HG03039 (cell line): Measurements from ENCODE around the gene C10orf90.

ENCODE experiments used
- ATAC-seq: cut with Tn5 transposase; IDR thresholded peaks from one replicate; pipeline ENCODE4 v1.9.1; 2021; ENCODE audit warnings: mild to moderate bottlenecking, moderate library complexity; ENCODE audit not compliant: unreplicated experiment

C10orf90 gene

DNA sequence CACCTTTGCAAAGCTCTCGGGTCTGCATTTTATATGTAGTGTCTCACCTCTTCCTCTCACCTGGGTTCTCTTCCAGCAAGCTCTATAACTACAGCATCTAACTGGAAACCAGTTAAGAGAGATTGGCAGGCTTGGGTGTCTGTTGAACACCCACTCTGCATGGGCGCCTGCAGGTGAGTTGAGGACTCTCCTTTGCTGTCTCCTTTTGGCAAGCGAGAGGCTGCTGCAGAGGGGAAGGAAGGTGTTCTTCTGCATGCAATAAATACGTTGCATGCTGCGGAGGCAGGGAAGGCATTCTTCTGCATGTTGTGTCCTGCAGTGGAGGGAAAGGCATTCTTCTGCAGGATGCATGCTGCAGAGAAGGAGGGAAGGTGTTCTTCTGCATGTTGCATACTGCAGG lies 200.8 kb downstream of the C10orf90 start:
- no peak for ATAC-seq

DNA sequence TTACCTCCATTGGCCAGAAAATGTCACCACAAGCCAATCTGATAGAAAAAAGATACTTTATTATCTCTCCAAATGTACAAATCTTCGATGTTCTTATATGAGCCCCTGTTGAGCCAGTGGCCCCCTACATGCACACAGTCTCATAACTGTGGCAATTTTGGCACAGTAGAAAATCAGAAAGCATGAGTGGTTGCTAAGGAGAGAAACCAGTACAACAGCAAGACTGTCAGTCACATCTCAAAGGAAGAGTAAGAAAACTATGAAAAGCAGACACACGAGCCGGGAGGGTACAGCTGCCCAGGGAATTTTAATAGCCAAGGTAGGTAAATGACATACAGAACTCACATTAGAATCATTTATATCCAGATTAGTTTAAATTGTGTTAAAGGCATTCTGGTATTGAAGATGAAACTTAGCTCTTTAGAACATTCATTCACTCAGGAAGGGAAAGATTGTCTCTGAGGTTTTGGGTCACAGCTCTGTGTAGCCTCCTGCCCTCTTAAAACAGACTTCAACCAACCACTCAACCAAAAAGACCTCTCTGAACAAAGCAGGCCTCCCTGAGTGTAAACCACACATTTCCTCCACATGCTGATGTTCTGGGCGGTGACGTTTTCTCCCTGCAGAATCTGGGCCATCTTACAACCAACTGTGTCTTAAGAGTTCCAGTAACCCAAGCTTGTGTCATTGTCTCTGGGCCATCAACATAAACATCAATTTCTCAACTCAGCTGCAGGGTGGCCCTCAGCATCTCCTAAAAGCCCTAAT lies 201.4 kb downstream of the C10orf90 start:
- no peak for ATAC-seq

DNA sequence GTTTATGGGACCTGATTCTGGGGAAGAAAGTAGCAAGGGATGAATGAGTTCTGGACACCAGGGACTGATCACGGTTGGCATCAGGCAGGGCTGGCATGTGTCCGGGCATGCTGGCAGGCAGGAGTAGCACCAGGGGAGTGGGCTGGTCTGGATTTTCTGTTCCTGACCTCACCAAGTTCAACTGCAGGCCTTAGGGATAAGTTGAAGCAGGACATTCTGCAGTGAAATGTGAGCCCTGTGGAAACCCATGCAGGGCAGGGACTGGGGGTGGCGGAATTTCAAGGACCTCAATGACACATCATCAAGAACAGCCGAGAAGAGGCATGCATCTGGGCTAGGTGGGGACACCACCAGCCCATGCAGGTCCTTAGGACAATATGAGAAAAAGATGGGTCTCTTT lies 202.0 kb downstream of the C10orf90 start:
- ATAC-seq: no peak

DNA sequence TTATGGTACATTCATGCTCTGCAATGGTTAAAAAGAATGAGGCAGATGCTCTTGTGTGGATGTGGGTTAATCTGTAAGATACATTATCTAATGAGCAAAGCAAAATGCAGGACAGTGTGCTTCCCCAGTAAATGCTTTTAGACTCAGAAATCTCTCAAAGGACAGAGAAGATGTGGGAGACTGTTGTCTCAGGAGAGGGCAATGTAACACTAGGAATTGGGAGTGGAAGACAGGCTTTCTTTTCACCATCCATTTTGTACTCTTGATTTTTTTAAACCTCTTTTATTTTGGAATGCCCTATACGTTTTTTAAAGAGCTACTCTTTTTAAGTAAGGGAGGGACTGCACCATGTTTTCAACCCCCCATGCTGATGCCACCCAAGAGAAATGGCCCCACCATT lies 204.7 kb downstream of the C10orf90 start:
- no peak for ATAC-seq

DNA sequence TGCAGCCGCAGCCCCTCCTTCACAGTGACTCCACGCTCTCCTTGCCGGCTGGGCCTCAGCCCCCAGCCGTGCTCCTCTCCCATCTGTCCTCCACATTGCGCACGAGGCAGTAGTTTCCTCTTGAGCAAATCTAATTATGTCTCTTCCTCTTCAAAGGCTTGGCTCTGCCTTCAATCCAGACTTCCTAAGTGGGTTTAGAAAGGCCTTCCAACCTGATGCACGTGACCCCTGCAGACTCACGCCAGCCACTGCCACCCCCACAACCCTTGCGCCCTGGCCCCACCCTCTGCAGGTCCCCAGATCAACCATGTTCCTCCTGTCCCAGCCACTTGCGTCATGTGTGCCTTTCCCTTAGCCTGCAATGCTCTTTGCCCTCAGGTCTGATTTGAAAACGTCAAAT lies 207.2 kb downstream of the C10orf90 start:
- ATAC-seq: no peak

DNA sequence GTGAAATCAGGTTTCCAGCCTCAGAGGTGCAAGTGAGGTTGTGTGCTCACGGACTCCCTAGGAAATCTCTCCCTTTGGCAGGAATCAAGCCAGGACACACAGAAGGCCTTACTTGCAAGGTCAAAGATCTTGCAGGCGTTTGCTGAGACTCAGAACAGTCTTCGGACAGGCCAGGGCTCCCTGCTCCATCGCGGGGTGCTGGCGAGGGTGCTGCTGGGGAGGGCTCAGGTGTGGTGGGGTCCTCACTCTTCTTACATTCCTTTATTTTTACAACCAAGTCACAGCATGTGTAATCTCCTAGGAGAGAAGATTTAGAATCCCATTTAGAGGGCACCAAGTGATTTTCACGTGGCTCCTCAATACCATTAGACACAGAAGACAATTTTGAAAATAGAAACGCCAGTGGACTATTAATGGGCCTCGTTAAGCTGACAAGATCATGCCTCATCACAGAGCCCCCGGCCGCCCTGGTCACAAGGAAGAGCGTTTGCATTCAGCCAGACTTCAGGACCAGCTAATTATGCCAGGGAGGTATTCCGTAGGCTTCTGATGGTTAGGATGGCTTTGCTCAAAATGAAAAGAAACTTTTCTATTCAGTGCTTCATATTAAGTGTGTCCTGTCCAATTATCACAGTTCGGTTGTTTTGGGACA lies 209.1 kb downstream of the C10orf90 start:
- no peak for ATAC-seq

DNA sequence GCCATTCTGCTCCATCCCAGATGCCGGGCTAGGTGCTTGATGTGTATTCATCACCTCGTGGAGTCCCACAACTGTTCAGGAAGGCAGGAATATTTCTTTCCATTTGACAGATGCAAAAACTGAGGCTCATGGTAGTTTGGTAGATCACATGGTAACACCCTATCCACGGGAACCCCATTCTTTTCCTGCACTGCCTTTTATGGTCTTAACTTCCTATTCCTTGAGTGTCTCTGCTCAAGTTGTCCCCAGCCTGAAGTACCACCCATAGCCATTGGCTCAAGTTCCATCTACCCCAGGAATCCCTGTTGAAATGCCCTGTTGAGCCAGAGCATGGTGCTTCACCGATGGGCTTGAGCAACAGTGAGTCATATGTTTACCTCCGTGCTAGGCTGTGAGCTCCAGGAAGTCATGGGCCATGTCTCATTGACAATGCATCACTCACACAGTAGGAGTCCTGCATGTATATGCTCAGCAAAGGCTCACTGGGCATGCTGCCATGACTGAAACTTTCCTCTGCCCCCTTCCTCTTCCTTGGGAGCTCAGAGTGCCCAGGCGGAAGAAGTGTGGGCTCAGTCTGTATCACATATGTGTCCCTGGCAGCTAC lies 210.5 kb downstream of the C10orf90 start:
- no peak for ATAC-seq

DNA sequence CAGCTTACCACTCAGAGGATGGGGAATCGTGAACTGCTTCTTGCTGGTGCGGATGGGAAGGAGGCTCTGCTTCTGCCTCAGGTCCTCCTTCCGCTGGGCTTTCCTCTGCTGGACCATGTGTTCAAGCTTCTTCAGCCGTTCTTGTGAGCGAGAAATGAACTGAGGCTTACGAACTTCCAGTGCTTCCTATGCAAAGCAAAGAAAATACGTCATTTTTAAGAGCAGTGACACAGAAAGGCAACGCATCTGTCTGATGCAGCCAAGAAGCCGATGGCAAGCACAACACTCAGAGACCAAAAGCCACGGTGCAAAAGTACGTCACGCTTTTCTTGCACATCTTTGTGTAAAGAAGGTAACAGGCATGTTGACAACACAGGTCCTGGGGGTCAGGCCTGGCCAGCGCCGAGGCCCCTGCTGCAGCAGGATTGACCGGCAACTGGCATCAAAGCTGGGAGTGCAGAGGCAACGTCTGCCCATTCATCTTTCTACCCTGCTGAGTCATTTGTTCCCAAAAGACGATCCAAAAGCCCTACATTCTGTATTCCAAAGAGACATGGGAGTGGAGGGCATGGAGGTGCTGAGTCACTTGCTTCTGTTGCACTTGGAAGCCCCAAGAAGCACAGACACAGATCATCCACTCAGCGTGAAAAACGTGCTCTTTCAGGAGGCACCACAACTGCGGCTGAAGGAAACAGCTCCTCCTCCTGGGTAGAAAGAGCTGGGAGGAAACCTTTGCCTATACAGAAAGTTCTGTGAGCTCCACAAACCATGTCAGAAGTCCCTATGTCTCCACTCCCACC lies 211.3 kb downstream of the C10orf90 start:
- ATAC-seq: no peak

DNA sequence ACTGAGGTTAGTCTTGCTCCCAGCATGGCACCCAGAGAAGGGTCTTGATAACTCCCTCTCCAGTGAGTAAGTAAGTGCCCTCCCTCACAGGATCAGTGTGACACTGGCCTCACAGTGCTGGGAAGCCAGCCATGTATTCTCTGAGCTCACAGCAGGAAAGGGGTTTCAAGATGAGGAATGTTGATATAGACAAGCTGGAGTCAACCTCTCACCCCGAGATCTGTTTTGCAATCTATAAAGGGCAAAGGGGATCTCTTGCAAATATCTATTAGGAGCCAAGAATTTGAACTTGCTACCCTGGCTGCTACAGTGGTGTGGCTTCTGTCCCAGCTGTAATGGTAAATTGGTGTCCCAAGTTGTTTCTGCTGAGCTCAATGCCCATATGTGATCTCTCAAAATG lies 212.0 kb downstream of the C10orf90 start:
- no peak for ATAC-seq

DNA sequence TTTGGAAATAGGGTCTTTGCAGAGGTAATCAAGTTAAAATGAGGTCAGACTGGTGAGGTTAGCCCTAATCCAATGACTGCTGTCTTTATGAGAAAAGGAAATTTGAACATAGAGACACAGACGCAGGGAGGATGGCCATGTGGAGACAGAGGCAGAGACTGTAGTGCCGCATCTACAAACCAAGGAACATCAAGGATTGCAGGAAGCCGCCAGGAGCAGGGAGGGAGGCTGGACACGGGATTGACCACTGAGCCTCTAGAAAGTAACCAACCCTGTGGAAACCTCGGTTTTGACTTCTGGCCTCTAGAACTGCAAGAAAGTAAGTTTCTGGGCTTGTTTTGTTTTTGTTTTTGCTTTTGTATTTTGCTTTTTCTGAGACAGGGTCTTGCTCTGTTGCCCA lies 213.9 kb downstream of the C10orf90 start:
- no peak for ATAC-seq

DNA sequence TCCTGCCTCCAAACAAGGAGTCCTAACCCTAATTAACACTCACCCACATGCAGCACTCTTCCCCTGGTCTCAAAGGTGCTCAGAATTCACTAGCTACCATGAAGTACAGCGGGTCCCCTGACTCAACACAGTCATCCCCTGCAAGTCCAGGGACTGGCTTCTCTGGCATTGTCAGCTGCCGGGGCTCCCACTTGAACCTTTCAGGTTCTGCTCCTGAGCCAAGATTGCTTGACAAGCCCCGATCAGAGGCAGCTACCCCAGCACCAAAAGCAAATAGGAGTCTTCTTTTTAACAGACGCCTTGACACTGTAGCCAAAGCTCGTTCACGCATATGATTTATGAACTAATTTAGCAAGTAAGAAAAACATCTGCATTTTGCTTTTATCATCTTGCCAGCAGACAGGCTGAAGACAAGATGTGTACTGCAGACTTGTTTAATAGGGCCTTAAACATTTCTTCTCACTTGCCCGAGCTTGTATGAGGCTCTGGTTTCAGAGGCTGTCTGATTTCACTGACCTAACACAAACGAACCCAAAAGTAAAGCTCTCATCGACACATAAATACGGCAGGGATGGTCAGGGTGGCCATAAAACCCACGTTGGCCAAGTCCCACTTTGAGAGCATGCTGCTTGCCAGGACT lies 214.6 kb downstream of the C10orf90 start:
- ATAC-seq: no peak

DNA sequence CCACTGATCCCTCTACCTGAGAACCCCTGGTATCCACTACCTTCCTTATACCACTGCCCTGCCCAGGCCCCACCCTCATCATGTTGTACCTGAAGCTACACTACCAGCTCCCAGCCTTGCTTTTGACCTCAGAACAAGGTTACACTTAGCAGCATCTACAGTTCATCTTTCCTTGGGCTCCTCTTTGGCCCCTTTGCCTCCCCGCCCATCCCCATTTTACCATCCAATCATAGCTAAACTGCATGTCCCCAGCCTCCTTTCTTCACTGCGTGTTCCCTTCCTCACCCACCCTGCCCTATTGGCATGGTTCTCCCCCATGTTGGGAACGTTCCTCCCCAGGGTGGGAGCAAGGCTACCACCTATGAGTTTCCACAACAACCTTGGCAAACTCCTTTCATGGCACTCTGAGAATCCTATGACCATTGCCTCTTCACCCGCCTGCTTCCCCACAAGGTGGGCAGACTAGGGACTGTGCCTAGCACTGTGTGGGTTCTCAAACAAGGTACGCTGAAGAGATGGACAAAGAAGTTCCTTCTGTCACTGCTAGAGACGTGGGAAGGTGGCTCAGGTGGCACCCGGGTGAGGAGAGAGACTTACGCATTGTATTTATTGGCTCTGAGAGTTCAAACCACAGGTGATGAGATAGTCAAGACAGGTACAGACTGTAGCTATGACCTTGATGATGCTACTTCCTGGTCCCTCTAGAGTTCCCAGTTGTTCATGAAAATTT lies 215.3 kb downstream of the C10orf90 start:
- no peak for ATAC-seq

DNA sequence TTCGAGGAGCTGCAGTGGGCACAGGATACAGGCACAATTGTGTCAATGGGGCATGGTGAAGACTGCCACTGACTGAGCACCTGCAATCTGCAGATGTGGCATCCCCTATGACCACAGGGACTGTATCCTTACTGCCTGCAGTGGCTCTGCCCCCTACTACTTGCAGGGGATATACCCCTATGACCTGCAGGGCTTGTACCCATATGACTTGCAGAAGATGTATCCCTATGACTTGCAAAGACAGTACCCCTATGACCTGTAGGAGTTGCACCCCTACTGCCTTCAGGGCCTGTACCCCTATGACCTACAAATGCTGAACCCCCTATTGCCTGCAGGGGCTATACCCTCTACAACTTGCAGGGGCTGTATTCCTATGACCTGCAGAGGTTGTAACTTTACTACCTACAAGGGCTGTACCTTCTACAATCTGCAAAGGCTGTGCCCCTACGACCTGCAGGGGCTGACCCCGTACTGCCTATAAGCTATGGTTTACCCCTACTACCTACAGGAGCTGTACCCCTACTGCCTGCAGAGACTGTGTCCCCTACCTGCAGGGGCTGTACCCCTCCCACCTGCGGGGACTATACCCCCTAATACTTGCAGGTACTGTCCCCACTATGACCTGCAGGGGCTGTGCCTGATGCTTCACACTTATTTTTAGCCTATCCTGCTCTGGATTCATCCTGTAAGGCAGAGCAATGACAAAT lies 216.3 kb downstream of the C10orf90 start:
- no peak for ATAC-seq

DNA sequence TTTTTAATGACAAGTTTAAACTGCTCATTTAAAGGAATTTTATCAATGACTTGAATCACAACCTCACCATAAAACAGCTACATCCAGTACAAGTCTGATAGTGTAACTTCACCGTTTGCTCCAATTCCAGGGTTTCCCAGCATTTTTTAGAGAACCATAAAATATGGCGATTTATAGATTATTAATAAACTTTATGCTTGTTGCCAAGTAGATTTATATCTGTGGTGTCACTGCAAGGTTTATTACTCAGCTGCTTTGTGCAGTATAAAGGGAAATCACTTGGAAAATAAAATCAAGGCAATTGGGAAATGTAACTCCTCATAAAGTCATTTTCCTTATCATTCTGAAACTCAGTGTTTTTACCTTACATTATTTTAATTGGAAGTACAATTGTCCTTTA lies 218.2 kb downstream of the C10orf90 start:
- ATAC-seq: no peak

DNA sequence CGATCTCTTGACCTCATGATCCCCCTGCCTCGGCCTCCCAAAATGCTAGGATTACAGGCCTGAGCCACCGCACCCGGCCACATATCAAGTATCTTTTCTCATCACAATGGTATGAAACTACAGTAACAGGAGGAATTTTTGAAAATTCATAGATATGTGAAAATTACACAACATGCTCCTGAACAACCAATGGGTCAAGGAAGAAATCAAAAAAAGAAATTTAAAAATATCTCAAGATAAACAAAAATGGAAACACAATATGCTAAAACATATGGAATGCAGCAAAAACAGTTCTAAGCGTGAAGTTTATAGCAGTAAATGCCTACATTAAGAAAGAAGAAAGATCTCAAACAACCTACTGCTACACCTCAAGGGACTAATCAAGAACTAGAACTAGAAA lies 222.4 kb downstream of the C10orf90 start:
- no peak for ATAC-seq

DNA sequence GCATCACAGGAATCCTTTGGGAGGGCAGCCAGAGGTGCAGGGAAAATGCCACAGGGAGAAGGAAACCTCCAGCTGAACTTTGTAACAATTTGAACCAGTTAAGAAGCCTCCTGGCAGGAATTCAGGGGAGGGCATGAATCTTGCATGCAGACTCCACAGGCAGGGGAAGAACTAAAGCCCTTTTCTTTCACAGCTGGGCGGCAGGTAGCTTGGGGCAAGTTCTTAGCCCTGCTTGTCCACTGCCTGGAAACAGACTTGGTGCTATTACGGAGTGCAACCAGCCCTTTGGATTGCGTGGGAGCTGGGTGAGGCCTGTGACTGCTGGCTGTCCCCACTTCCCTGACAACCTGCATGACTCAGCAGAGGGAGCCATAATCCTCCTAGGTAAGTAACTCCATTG lies 230.6 kb downstream of the C10orf90 start:
- ATAC-seq: no peak

DNA sequence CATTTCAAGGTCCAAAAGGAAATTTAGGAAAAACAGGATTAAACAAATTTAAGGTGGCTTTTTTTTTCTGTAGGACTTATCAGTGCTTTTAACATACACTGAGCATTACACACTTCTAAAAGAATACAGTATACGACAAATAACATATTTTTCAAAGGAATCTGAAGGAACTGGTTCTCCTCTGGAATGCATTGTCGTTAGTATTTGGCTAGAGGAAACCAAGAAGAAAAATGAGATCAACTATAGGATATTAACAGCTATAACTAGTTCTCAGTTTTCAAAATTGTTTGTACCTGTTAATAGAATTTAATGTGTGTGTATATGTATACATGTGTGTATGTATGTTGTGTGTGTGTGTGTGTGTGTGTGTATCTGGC lies 232.1 kb downstream of the C10orf90 start:
- ATAC-seq: no peak

DNA sequence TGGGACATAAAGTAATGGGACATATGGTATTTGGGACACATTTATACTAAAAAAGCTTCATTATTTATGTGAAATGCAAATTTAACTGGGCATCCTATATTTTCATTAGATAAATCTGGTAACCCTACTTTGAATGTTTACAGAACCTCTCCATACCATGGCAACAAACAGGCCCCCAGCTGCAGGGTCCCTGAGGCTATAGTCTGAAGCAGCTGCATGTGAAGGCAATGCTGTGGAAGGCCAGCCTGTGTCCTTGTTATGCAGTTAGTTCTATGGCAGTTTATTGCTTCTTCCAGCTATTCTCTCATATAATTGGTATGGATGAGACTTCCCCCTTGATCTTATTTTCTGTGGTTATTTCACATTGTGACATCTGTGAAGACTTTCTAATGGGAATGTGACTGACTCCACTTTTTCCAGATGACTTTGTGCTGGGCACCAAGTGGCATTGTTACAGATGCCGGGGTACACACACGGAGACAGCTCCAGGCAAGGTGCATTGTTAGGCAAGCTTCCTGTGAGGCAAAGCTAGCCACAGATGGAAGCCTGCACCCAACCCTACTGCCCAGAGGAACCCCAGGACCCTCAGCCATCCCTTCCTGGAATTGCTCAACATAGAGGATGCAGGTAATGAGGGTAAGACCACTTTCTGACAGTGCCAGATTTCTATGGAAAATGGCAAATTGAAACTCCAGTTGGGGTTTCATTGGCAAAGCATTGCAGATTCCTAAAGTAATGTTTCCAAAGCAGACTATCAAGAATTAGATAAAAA lies 232.7 kb downstream of the C10orf90 start:
- no peak for ATAC-seq

DNA sequence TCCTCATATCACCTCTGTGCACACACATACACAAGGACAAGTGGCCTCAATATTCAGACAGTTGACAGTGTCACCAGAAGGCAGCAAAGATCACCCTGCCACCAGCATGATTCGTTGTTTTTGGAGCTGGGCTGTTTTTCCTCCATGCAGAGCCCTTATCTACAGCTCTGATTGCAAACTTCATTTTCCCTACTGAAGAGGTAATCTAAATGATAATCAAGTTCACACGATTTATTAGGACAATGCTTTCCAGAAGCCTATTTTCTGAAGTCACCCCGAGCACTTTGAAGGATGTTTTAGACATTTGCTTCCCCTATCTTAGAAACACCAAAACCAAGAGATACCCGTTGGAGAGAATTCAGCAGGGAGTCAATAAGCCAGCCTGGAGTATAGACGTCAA lies 236.3 kb downstream of the C10orf90 start:
- no peak for ATAC-seq
